HepG2 (cell line): Measurements from ENCODE around the gene RPS2. TPM values are rescaled to one million over a fixed set of nuclear protein-coding genes. Genes with fewer than 3 reads are reported as not detected.
A peak's percentile ranks its signal among the peaks of the same experiment; 100 is the strongest.

ENCODE experiments used
- CENPX ChIP-seq: sonication (generic); formaldehyde crosslinking; IDR thresholded peaks from 2 replicates; pipeline ENCODE4 v1.9.0; 2021; ENCODE audit warnings: mild to moderate bottlenecking, missing genetic modification reagents, moderate library complexity
- GTF2F1 ChIP-seq: fragments of 150-350 bp; IDR thresholded peaks from 2 replicates; pipeline ENCODE4 v1.6.1; 2014; ENCODE audit warnings: low read length
- MAZ ChIP-seq, 2 experiments: sonication (generic) in 1 of 2; formaldehyde crosslinking in 1 of 2; IDR thresholded peaks; 2 replicates each; pipeline versions ENCODE4 v1.5.0 to v1.6.1; 2012 to 2020; ENCODE audit warnings: low read depth in 2 of 2, mild to moderate bottlenecking in 2 of 2, borderline replicate concordance in 1 of 2, improper control_type of control experiment in 1 of 2, low read length in 1 of 2, missing genetic modification reagents in 1 of 2, moderate library complexity in 1 of 2
- SMAD1 ChIP-seq: sonication (generic); formaldehyde crosslinking; IDR thresholded peaks from 2 replicates; pipeline ENCODE4 v1.4.0; 2020; ENCODE audit warnings: missing genetic modification reagents, low read depth, mild to moderate bottlenecking, borderline replicate concordance
- ZNF24 ChIP-seq: fragments of 450-650 bp; IDR thresholded peaks from 2 replicates; pipeline ENCODE4 v1.6.1; 2017; ENCODE audit warnings: antibody characterized with exemption, mild to moderate bottlenecking
- ZNF557 ChIP-seq: sonication (generic); formaldehyde crosslinking; IDR thresholded peaks from 2 replicates; pipeline ENCODE4 v1.4.0; 2020; ENCODE audit warnings: missing genetic modification reagents
- polyA plus RNA-seq, 8 experiments: library from polyadenylated mRNA; depleted of rRNA in 3 of 8; stranded (reverse) in 7 of 8; unstranded in 1 of 8; fragments of >200 nt; fragmentation: Illumina TruSeq in 4 of 8; extraction: Trizol in 4 of 8; gene quantifications; 2 replicates each; pipeline versions ENCODE4 v1.2.1 to v1.2.3, GENCODE V29; 2011 to 2016; ENCODE audit warnings: low read depth in 4 of 8, missing spikeins in 1 of 8, mixed read lengths in 1 of 8; ENCODE audit not compliant: insufficient read depth in 1 of 8
- total RNA-seq, 5 experiments: library from RNA; depleted of rRNA; stranded (reverse); fragments of >200 nt; fragmentation: Illumina TruSeq; extraction: Trizol; gene quantifications; 2 replicates each; pipeline ENCODE4 v1.2.3, GENCODE V29; 2016; ENCODE audit warnings: low read depth in 1 of 5
- TF ChIP-seq, protein P1 (sequence below): sonication (generic); formaldehyde crosslinking; IDR thresholded peaks from one replicate; pipeline ENCODE4 v1.5.1; 2020; ENCODE audit warnings: mild to moderate bottlenecking, missing genetic modification reagents; ENCODE audit errors: not compliant biosample characterization
- TF ChIP-seq, protein P2 (sequence below): fragments of 450-650 bp; IDR thresholded peaks from 2 replicates; pipeline ENCODE4 v1.6.1; 2016
- TF ChIP-seq, protein P3 (sequence below): sonication (generic); formaldehyde crosslinking; IDR thresholded peaks from 2 replicates; pipeline ENCODE4 v1.4.0; 2020; ENCODE audit warnings: mild to moderate bottlenecking, missing genetic modification reagents, borderline replicate concordance
- TF ChIP-seq, protein P4 (sequence below): sonication (generic); formaldehyde crosslinking; IDR thresholded peaks from 2 replicates; pipeline ENCODE4 v1.4.0; 2020; ENCODE audit warnings: missing genetic modification reagents
- TF ChIP-seq, protein P5 (sequence below): sonication (generic); formaldehyde crosslinking; conservative IDR thresholded peaks from 2 replicates; pipeline ENCODE4 v1.4.0; 2020; ENCODE audit warnings: missing genetic modification reagents

The RPS2 gene
- total and polyA plus RNA-seq, 2 of the 13 experiments (the other 11 are each of a cell fraction or from before 2014, with no cell fraction given) = 1,908 to 4,514 TPM

DNA sequence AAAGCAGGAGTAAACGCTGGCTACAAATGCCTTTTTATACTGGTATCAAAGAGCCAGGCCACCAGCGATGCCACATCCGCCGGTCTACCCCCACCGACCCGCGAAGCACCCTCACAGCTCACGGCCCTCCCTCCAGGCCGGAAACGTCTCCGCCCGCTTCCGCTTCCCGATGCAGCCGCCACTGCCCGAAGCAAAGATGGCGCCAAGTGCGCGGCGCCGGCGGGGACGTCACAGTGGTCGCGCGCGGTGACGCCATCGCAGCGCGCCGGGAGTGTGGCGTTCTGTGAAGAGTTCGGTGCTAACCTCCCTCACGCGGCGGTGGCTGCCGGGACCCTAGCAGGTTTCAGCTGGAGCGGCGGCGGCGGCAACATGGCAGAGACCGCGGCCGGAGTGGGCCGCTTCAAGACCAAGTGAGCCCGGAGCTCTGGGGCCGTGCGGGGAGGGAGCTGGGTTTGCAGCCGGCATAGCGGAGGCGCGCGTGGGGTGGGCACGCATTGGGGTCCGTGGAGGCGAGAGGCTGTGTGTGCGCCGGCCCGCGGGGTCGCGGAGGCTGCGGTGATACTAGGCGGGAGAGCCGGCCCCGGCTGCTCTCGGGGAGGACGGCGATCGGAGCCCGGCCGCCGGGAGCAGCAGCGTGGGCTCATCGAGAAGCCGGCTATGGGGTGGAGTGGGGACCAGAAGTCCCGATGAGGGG is 7.3 kb upstream of the RPS2 start, which contains the start of gene TBL3 (continued):
- TF ChIP-seq, protein P1, sequence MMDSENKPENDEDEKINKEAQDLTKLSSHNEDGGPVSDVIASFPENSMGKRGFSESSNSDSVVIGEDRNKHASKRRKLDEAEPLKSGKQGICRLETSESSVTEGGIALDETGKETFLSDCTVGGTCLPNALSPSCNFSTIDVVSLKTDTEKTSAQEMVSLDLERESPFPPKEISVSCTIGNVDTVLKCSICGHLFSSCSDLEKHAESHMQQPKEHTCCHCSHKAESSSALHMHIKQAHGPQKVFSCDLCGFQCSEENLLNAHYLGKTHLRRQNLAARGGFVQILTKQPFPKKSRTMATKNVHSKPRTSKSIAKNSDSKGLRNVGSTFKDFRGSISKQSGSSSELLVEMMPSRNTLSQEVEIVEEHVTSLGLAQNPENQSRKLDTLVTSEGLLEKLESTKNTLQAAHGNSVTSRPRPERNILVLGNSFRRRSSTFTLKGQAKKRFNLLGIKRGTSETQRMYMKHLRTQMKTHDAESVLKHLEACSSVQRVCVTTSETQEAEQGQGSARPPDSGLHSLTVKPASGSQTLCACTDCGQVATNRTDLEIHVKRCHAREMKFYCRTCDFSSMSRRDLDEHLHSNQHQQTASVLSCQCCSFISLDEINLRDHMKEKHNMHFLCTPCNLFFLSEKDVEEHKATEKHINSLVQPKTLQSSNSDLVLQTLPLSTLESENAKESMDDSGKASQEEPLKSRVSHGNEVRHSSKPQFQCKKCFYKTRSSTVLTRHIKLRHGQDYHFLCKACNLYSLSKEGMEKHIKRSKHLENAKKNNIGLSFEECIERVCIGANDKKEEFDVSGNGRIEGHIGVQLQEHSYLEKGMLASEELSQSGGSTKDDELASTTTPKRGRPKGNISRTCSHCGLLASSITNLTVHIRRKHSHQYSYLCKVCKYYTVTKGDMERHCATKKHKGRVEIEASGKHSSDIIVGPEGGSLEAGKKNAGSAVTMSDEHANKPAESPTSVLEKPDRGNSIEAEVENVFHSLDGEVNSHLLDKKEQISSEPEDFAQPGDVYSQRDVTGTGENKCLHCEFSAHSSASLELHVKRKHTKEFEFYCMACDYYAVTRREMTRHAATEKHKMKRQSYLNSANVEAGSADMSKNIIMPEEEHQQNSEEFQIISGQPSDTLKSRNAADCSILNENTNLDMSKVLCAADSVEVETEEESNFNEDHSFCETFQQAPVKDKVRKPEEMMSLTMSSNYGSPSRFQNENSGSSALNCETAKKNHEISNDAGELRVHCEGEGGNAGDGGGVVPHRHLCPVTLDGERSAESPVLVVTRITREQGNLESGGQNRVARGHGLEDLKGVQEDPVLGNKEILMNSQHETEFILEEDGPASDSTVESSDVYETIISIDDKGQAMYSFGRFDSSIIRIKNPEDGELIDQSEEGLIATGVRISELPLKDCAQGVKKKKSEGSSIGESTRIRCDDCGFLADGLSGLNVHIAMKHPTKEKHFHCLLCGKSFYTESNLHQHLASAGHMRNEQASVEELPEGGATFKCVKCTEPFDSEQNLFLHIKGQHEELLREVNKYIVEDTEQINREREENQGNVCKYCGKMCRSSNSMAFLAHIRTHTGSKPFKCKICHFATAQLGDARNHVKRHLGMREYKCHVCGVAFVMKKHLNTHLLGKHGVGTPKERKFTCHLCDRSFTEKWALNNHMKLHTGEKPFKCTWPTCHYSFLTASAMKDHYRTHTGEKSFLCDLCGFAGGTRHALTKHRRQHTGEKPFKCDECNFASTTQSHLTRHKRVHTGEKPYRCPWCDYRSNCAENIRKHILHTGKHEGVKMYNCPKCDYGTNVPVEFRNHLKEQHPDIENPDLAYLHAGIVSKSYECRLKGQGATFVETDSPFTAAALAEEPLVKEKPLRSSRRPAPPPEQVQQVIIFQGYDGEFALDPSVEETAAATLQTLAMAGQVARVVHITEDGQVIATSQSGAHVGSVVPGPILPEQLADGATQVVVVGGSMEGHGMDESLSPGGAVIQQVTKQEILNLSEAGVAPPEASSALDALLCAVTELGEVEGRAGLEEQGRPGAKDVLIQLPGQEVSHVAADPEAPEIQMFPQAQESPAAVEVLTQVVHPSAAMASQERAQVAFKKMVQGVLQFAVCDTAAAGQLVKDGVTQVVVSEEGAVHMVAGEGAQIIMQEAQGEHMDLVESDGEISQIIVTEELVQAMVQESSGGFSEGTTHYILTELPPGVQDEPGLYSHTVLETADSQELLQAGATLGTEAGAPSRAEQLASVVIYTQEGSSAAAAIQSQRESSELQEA (CRISPR knock-in tag) = peak; percentile 39
- TF ChIP-seq CENPX (CRISPR knock-in tag) (no peak), ZNF24 (no peak), MAZ (IDR thresholded peaks at IDR 0.05; ENCODE audit: borderline replicate concordance, low read depth, low read length) (peak; percentile 77; the same call in 1 of the 2 replicates), MAZ (CRISPR knock-in tag; IDR thresholded peaks at IDR 0.05; ENCODE audit: low read depth) (peak; percentile 89), SMAD1 (CRISPR knock-in tag) (peak; percentile 91; the same call in 1 of the 2 replicates), ZNF557 (peak; percentile 21; the same call in 1 of the 2 replicates), GTF2F1 (no peak)
- TF ChIP-seq, protein P2, sequence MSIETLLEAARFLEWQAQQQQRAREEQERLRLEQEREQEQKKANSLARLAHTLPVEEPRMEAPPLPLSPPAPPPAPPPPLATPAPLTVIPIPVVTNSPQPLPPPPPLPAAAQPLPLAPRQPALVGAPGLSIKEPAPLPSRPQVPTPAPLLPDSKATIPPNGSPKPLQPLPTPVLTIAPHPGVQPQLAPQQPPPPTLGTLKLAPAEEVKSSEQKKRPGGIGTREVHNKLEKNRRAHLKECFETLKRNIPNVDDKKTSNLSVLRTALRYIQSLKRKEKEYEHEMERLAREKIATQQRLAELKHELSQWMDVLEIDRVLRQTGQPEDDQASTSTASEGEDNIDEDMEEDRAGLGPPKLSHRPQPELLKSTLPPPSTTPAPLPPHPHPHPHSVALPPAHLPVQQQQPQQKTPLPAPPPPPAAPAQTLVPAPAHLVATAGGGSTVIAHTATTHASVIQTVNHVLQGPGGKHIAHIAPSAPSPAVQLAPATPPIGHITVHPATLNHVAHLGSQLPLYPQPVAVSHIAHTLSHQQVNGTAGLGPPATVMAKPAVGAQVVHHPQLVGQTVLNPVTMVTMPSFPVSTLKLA = peak; percentile 54
- TF ChIP-seq, protein P3, sequence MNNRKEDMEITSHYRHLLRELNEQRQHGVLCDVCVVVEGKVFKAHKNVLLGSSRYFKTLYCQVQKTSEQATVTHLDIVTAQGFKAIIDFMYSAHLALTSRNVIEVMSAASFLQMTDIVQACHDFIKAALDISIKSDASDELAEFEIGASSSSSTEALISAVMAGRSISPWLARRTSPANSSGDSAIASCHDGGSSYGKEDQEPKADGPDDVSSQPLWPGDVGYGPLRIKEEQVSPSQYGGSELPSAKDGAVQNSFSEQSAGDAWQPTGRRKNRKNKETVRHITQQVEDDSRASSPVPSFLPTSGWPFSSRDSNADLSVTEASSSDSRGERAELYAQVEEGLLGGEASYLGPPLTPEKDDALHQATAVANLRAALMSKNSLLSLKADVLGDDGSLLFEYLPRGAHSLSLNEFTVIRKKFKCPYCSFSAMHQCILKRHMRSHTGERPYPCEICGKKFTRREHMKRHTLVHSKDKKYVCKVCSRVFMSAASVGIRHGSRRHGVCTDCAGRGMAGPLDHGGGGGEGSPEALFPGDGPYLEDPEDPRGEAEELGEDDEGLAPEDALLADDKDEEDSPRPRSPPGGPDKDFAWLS = 0 out of 2 replicates have a peak, but pooled peaks have one; percentile 23
- TF ChIP-seq, protein P4, sequence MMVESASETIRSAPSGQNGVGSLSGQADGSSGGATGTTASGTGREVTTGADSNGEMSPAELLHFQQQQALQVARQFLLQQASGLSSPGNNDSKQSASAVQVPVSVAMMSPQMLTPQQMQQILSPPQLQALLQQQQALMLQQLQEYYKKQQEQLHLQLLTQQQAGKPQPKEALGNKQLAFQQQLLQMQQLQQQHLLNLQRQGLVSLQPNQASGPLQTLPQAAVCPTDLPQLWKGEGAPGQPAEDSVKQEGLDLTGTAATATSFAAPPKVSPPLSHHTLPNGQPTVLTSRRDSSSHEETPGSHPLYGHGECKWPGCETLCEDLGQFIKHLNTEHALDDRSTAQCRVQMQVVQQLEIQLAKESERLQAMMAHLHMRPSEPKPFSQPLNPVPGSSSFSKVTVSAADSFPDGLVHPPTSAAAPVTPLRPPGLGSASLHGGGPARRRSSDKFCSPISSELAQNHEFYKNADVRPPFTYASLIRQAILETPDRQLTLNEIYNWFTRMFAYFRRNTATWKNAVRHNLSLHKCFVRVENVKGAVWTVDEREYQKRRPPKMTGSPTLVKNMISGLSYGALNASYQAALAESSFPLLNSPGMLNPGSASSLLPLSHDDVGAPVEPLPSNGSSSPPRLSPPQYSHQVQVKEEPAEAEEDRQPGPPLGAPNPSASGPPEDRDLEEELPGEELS (CRISPR knock-in tag) = peak; percentile 71
- TF ChIP-seq, protein P5, sequence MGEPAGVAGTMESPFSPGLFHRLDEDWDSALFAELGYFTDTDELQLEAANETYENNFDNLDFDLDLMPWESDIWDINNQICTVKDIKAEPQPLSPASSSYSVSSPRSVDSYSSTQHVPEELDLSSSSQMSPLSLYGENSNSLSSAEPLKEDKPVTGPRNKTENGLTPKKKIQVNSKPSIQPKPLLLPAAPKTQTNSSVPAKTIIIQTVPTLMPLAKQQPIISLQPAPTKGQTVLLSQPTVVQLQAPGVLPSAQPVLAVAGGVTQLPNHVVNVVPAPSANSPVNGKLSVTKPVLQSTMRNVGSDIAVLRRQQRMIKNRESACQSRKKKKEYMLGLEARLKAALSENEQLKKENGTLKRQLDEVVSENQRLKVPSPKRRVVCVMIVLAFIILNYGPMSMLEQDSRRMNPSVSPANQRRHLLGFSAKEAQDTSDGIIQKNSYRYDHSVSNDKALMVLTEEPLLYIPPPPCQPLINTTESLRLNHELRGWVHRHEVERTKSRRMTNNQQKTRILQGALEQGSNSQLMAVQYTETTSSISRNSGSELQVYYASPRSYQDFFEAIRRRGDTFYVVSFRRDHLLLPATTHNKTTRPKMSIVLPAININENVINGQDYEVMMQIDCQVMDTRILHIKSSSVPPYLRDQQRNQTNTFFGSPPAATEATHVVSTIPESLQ (CRISPR knock-in tag) = 0 out of 2 replicates have a peak, but pooled peaks have one; percentile 77
